ENCODE results near the gene ZDHHC11B. TPM values are rescaled to one million over a fixed set of nuclear protein-coding genes. Genes with fewer than 3 reads are reported as not detected.
"Not testable (repeated sequence)": the region's sequence is repeated elsewhere in the genome, so short reads cannot be mapped to it uniquely, and the experiment has no call there.

The ZDHHC11B gene, protein sequence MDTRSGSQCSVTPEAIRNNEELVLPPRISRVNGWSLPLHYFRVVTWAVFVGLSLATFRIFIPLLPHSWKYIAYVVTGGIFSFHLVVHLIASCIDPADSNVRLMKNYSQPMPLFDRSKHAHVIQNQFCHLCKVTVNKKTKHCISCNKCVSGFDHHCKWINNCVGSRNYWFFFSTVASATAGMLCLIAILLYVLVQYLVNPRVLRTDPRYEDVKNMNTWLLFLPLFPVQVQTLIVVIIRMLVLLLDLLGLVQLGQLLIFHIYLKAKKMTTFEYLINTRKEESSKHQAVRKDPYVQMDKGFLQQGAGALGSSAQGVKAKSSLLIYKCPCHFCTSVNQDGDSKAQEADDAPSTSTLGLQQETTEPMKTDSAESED
- total RNA-seq (2016; rRNA removed; fragmentation: Illumina TruSeq; extraction: Trizol), result 0.11 TPM in 1 of 2 replicates, not detected in the other
- not detected in 2 replicates for total RNA-seq (2016; cell fraction: cytosol; rRNA removed; fragmentation: Illumina TruSeq; extraction: Trizol; ENCODE audit: low read depth)
- total RNA-seq (2016; cell fraction: insoluble cytoplasmic fraction; rRNA removed; fragmentation: Illumina TruSeq; extraction: Trizol), result 0.04 TPM in 1 of 2 replicates, not detected in the other
- 0.21 TPM in 1 of 2 replicates, not detected in the other for total RNA-seq (2016; cell fraction: membrane; rRNA removed; fragmentation: Illumina TruSeq; extraction: Trizol)
- 0.40 and 1.0 TPM in 2 replicates for total RNA-seq (2016; cell fraction: nucleus; rRNA removed; fragmentation: Illumina TruSeq; extraction: Trizol)
- polyA plus RNA-seq (2011; rRNA removed), result 0.07 and 0.12 TPM in 2 replicates
- polyA plus RNA-seq (2011; cell fraction: cytosol; rRNA removed), result 0.09 TPM in 1 of 2 replicates, not detected in the other
- polyA plus RNA-seq (2011; cell fraction: nucleus; rRNA removed), result 0.83 and 1.8 TPM in 2 replicates
- 0.39 and 0.59 TPM in 2 replicates for polyA plus RNA-seq (2012)
- not detected in 2 replicates for polyA plus RNA-seq (2016; cell fraction: cytosol; fragmentation: Illumina TruSeq; extraction: Trizol; ENCODE audit: low read depth)
- 0.14 TPM in 1 of 2 replicates, not detected in the other for polyA plus RNA-seq (2016; cell fraction: insoluble cytoplasmic fraction; fragmentation: Illumina TruSeq; extraction: Trizol; ENCODE audit: low read depth)
- polyA plus RNA-seq (2016; cell fraction: membrane; fragmentation: Illumina TruSeq; extraction: Trizol; ENCODE audit: low read depth), result not detected in 2 replicates
- polyA plus RNA-seq (2016; cell fraction: nucleus; fragmentation: Illumina TruSeq; extraction: Trizol; ENCODE audit: insufficient read depth, low read depth), result 0.71 and 0.88 TPM in 2 replicates
- polyA minus RNA-seq (2011; rRNA and poly(A)+ RNA removed; ENCODE audit: low replicate concordance), result 1.9 and 3.5 TPM in 2 replicates
- 0.62 TPM in 1 of 2 replicates, not detected in the other for polyA minus RNA-seq (2011; cell fraction: cytosol; rRNA and poly(A)+ RNA removed)
- 0.64 and 1.2 TPM in 2 replicates for polyA minus RNA-seq (2011; cell fraction: nucleus; rRNA and poly(A)+ RNA removed)
- Bru-seq, nascent RNA, result percentile 23 among the genes with signal in this experiment
- percentile 27 among the genes with signal in this experiment for BruChase-seq, experiment 1, labeled RNA remaining after a 6-hour chase
- percentile 23 among the genes with signal in this experiment for BruChase-seq, experiment 2, labeled RNA remaining after a 2-hour chase
- long read RNA-seq, experiment 1, result 0 reads
- long read RNA-seq, experiment 2, result 0 reads

DNA sequence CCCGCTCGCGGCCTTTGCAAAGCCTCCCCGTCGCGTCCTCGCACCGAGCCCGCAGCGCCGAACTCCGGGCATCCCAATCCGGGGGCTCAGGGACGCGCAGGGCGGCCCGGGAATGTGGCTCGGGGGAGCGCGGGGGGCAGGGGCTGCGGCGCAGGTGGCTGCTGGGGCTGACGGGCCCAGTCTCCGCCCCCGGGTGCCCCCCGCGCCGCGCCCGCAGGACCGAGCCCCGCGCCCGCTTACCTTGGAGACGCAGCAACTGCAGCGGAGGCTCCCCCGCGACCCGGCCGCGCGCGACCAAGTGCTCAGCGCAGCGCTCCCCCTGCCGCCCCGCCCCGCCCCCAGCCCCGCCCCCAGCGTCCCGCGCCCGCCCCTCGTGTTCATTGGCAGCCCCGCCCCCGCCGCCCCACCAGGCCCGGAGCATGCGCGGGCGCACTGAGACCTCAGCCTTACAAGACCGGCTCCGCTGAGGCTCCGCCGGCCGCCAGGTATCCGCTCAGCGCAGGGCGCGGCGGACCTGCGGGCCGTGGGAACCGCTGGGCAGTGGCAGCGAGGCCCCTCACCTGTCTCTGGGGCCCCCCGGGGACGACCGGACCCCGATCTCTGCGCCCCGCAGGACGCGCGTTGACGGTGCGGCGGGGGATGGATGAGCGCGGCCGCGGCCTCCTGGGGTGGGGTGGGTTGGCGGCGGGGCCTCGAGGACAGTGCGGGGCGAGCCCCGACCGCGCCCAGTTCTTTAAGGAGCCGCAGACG lies at the start of gene ZDHHC11B:
ZDHHC11B (minus strand) TSS at position 302 of the 750 bp plus-strand sequence. CDS start 17,810 bp downstream, outside the sequence.
- H3K36me3 ChIP-seq (replicated peaks in 1 of 2; ENCODE audit: control insufficient read depth in 1 of 2, insufficient read depth in 2 of 2, low read length in 2 of 2); FAIRE-seq; H3K4me1 ChIP-seq (ENCODE audit: insufficient read depth, low read length); POLR2A ChIA-PET; H2AFZ ChIP-seq (ENCODE audit: low read length); intact Hi-C loops (cut with micrococcal nuclease; ENCODE audit: unreplicated experiment); H3K9me3 ChIP-seq (ENCODE audit: low read length); H3K79me2 ChIP-seq (ENCODE audit: insufficient read depth, low read length); H4K20me1 ChIP-seq (ENCODE audit: insufficient read depth, low read length); CTCF ChIA-PET (ENCODE audit: low intra/inter-chr PET ratio, low total read pairs); BruUV-seq (replicated peaks); H3K27ac ChIP-seq (ENCODE audit: extremely low read length, insufficient read depth, low read length); in situ Hi-C loops (cut with HindIII; ENCODE audit: extremely low pct_ligation_motif_present, low pct_unique_long_range_greater_than_20kb): not testable (repeated sequence)
- DNase-seq (ENCODE audit: low spot score) (peak; percentile 60), ATAC-seq (peak; percentile 74)
- Histone ChIP-seq H3K4me3 (replicated peaks in 1 of 3; ENCODE audit: insufficient read depth in 1 of 3, low read depth in 2 of 3, low read length in 3 of 3) (peak within 1 kb of the TSS; percentile 62 to 77 (median 66); a peak in 5 of 6 replicates), H3K9ac (ENCODE audit: insufficient read depth, low read depth, low read length) (peak within 1 kb of the TSS; percentile 22; the same call in 1 of the 2 replicates), H3K27me3 (ENCODE audit: control insufficient read depth in 1 of 2, insufficient read depth in 2 of 2, low read length in 2 of 2) (peaks cover 8 to 19% of the 10 kb centered on the region in 2 experiments; a peak in 4 of 5 replicates), H3K4me2 (ENCODE audit: low read depth, low read length) (peak within 1 kb of the TSS; percentile 83)
- 1% methylated on average over 22 of the region's 101 CpGs for WGBS (ENCODE audit: low lambda C conversion rate)
- TF ChIP-seq ZFY (CRISPR knock-in tag; IDR thresholded peaks at IDR 0.05), result peak; percentile 49
- TF ChIP-seq PHF8 (CRISPR knock-in tag; IDR thresholded peaks at IDR 0.05), result peak; percentile 61
- TF ChIP-seq, protein P1, sequence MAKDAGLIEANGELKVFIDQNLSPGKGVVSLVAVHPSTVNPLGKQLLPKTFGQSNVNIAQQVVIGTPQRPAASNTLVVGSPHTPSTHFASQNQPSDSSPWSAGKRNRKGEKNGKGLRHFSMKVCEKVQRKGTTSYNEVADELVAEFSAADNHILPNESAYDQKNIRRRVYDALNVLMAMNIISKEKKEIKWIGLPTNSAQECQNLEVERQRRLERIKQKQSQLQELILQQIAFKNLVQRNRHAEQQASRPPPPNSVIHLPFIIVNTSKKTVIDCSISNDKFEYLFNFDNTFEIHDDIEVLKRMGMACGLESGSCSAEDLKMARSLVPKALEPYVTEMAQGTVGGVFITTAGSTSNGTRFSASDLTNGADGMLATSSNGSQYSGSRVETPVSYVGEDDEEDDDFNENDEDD (CRISPR knock-in tag; IDR thresholded peaks at IDR 0.05; ENCODE audit: borderline replicate concordance), result peak; percentile 12; the same call in 1 of the 2 replicates
- TF ChIP-seq RBFOX2 (IDR thresholded peaks at IDR 0.05; ENCODE audit: low read depth, low read length), result peak; percentile 60
- 0 out of 2 replicates have a peak, but pooled peaks have one; percentile 17 for TF ChIP-seq ZNF547 (CRISPR knock-in tag; IDR thresholded peaks at IDR 0.05)
- TF ChIP-seq HNRNPLL (IDR thresholded peaks at IDR 0.05; ENCODE audit: low read depth, low read length, poor library complexity, severe bottlenecking), result peak; percentile 9
- TF ChIP-seq, protein P2, sequence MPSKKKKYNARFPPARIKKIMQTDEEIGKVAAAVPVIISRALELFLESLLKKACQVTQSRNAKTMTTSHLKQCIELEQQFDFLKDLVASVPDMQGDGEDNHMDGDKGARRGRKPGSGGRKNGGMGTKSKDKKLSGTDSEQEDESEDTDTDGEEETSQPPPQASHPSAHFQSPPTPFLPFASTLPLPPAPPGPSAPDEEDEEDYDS (CRISPR knock-in tag; IDR thresholded peaks at IDR 0.05), result peak; percentile 41; the same call in 1 of the 2 replicates
- TF ChIP-seq ZNF777 (CRISPR knock-in tag; IDR thresholded peaks at IDR 0.05), result peak; percentile 62
- TF ChIP-seq, protein P3, sequence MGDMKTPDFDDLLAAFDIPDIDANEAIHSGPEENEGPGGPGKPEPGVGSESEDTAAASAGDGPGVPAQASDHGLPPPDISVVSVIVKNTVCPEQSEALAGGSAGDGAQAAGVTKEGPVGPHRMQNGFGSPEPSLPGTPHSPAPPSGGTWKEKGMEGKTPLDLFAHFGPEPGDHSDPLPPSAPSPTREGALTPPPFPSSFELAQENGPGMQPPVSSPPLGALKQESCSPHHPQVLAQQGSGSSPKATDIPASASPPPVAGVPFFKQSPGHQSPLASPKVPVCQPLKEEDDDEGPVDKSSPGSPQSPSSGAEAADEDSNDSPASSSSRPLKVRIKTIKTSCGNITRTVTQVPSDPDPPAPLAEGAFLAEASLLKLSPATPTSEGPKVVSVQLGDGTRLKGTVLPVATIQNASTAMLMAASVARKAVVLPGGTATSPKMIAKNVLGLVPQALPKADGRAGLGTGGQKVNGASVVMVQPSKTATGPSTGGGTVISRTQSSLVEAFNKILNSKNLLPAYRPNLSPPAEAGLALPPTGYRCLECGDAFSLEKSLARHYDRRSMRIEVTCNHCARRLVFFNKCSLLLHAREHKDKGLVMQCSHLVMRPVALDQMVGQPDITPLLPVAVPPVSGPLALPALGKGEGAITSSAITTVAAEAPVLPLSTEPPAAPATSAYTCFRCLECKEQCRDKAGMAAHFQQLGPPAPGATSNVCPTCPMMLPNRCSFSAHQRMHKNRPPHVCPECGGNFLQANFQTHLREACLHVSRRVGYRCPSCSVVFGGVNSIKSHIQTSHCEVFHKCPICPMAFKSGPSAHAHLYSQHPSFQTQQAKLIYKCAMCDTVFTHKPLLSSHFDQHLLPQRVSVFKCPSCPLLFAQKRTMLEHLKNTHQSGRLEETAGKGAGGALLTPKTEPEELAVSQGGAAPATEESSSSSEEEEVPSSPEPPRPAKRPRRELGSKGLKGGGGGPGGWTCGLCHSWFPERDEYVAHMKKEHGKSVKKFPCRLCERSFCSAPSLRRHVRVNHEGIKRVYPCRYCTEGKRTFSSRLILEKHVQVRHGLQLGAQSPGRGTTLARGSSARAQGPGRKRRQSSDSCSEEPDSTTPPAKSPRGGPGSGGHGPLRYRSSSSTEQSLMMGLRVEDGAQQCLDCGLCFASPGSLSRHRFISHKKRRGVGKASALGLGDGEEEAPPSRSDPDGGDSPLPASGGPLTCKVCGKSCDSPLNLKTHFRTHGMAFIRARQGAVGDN (CRISPR knock-in tag; IDR thresholded peaks at IDR 0.05), result peak; percentile 54
- TF ChIP-seq TAF1 (CRISPR knock-in tag; IDR thresholded peaks at IDR 0.05), result peak; percentile 34; the same call in 1 of the 2 replicates
- peak; percentile 21; the same call in 1 of the 2 replicates for TF ChIP-seq SAP130 (CRISPR knock-in tag; IDR thresholded peaks at IDR 0.05; ENCODE audit: low read depth)
